OCI-LY1 (cell line): ENCODE results near the gene PALD1.

Experiments used
- EZH2 ChIP-seq: fragments of 200-600 bp; sonication (generic), shearing (Covaris generic); IDR thresholded peaks from 2 replicates; pipeline ENCODE4 v1.8.0; 2017; ENCODE audit warnings: borderline replicate concordance, mixed run types, mild to moderate bottlenecking, antibody characterized with exemption, low read length, moderate library complexity, mixed read lengths
- TF ChIP-seq, protein P1 (sequence below): fragments of 200-600 bp; sonication (generic), shearing (Covaris generic); IDR thresholded peaks from 2 replicates; pipeline ENCODE4 v1.5.1; 2017; ENCODE audit warnings: mild to moderate bottlenecking, antibody characterized with exemption, low read length, moderate library complexity, mixed read lengths

DNA sequence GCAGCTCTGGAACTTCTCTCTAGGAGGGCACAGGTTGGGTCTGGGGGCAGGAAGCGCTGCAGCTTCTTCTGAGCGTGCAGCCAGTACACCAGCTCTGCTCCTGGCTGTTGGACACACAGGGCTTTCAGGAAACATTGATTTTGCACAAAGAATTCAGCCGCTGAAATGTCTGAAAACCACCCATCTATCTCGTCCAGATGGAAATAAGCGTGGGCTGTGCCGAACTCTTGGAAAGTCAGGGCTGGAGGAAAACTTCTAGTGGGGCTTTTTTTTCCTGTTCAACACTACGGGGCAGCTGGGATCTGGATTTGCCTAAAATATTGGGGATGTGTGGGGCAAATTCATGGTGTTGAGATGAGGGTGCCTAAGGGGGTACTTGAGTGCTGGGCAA is 31.2 kb downstream of the PALD1 start:
- no peak for TF ChIP-seq EZH2
- TF ChIP-seq, protein P1, sequence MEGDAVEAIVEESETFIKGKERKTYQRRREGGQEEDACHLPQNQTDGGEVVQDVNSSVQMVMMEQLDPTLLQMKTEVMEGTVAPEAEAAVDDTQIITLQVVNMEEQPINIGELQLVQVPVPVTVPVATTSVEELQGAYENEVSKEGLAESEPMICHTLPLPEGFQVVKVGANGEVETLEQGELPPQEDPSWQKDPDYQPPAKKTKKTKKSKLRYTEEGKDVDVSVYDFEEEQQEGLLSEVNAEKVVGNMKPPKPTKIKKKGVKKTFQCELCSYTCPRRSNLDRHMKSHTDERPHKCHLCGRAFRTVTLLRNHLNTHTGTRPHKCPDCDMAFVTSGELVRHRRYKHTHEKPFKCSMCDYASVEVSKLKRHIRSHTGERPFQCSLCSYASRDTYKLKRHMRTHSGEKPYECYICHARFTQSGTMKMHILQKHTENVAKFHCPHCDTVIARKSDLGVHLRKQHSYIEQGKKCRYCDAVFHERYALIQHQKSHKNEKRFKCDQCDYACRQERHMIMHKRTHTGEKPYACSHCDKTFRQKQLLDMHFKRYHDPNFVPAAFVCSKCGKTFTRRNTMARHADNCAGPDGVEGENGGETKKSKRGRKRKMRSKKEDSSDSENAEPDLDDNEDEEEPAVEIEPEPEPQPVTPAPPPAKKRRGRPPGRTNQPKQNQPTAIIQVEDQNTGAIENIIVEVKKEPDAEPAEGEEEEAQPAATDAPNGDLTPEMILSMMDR: no peak
